ENCODE data around the gene SLC15A3. TPM values are rescaled to one million over a fixed set of nuclear protein-coding genes. Genes with fewer than 3 reads are reported as not detected.

Gene SLC15A3
- total RNA-seq, 1 donor from 2014 or later: 21.5 TPM

DNA sequence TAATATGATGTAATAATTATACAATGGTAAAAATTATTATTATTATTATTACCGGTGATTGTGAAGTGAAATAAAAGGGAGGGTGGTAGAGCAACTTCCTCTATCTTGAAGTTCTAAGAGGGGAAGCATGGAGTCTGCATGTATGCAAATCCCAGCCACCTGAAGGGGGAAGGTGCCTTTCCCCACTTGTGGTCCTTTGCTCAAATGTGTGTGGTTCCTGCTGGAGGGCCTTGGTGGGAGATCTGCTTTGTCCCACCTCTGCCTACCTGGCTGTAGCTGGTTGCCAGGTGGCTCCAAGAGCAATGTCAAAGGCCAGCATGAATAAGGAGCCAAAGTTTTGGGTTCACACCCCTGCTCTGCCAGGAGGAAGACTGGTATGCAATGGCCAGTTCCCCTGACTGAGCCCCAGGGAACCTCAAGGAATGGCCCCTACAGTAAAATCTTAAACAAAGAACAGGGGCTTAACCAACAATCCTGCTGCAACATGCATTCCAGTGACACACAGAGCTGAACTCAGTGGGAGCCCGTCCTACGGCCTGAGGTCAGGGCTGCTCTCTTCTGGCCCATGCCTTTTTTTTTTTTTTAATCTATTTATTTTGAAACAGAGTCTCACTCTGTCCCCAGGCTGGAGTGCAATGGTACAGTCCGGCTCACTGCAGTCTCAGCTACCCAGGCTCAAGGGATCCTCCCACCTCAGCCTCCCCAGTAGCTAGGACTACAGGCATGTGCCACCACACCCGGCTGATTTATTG lies 19.2 kb downstream of the SLC15A3 start:
- no peak for DNase-seq (ENCODE audit: extremely low read depth, low read depth, low spot score)

DNA sequence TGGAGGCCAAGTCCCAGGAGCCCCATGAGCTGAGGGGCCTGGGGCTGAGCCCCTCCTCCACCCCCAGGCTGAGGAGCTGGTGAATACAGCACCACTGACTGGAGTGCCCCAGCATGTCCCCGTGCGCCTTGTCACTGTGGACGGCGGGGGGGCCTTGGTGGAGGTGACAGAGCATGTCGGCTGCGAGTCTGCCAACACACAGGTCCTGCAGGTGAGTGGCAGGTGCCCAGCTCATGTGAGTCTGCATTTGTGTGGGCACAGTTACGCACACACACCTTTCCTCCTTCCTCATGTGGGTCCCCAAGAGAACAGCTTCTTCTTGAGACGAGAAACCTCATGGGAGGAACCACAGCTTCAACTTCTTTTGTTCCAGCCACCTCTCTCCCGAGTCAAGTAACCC lies 20.1 kb downstream of the SLC15A3 start:
- no peak for DNase-seq (ENCODE audit: extremely low read depth, low read depth, low spot score)

DNA sequence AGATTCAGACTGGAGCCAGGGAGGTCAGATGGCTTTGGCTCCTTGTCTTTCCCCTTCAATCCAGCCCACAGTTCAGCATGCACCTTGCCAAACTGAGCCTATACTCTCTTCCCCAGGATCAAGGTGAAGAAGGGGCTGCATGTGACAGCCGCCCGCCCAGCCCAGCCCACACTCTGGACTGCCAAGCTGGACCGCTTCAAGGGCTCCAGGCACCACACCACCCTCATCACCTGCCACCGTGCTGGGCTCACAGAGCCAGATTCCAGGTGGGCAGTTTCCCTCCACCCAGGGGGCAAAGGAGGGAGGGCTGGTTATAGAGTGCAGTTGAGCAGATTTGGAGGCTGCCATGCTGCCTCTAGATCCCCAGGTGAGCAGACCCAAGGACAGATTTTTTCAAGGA lies 21.6 kb downstream of the SLC15A3 start:
- no peak for DNase-seq (ENCODE audit: extremely low read depth, low read depth, low spot score)

DNA sequence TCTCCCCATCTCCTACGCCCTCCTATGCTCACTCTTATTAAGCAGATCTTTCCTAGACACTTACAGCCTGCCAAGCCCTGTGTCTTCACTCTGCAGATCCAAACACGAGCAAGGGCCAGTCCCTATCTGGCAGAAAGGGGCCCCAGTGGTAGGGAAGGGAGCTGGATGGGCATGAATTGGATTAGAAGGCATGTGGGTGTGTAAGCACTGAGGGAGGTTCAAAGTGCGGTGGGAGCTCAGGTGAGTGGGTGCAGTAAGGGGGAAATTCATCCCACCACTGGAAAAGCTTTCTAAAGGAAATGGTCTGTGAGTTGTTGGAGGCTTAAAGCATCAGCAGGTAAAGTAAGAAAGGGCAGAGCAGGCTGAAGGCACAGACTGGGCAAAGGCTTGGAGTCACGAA lies 22.2 kb downstream of the SLC15A3 start:
- DNase-seq (ENCODE audit: extremely low read depth, low read depth, low spot score): no peak

DNA sequence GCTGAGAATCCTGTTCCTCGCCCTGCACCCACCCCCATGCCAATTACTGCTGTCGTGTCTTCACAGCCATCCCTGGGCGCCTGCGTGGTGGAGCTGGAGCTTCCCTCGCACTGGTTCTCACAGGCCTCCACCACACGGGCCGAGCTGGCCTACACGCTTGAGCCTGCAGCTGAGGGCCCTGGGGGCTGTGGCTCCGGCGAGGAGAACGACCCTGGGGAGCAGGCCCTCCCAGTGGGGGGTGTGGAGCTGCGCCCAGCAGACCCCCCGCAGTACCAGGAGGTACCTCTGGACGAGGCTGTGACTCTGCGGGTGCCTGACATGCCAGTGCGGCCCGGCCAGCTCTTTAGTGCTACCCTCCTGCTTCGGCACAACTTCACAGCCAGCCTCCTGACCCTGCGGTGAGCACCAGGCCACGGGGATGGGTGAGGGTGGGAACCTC lies 23.4 kb downstream of the SLC15A3 start:
- DNase-seq (ENCODE audit: extremely low read depth, low read depth, low spot score): no peak

DNA sequence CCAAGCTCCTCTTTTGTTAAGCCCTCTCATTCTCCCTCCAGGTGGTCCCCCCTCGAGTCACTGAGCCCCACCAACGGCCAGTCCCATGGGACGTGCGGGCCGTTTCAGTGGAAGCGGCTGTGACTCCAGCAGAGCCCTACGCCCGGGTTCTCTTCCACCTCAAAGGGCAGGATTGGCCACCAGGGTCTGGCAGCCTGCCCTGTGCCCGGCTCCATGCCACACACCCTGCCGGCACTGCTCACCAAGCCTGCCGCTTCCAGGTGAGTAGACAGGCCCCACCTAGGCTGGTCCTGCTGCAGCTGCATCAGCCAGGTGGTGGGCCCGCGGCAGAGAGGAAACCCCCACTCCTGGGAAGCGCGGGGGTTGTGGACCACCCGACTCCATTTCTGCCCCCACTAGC lies 24.4 kb downstream of the SLC15A3 start:
- DNase-seq (ENCODE audit: extremely low read depth, low read depth, low spot score): no peak

DNA sequence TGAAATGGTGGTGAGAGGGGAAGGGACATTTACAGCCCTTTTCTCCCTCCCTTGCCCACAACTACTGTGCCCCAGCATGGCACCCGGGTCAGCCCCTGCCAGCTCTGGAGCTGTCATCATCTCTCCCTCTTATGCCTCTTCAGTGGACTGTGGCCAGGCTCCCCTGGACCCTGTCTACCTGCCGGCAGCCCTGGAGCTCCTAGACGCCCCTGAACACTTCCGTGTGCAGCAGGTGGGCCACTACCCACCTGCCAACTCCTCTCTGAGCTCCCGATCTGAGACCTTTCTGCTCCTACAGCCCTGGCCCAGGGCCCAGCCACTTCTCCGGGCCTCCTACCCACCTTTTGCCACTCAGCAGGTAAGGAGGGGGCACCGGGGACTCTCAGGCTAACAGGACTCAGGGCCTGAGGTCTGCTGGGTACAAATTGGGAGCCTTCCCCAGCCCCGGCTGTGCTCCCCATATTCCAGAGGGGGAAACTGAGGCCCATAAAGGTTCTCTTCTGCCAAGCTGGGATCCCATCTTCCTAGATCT lies 24.8 kb downstream of the SLC15A3 start:
- no peak for DNase-seq (ENCODE audit: extremely low read depth, low read depth, low spot score)

DNA sequence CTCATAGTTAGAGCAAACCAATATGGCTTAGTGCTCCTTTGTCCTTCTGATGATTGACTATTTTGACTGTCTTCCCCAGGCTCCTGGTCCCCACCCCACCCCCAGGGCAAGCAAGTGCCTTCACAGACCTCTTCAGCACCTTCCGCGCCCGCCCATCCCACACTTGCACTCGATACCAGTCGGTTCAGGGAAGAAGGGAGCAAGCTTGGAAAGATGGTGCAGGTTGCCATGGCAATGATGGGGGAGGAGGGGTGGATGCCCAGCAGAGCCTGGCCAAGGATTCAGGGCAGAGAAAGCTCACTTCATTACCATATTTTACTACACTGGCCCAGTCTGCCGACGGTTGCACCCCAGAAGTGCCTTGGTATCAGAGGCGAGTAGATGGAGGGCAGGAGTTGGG lies 25.5 kb downstream of the SLC15A3 start:
- DNase-seq (ENCODE audit: extremely low read depth, low read depth, low spot score): no peak

DNA sequence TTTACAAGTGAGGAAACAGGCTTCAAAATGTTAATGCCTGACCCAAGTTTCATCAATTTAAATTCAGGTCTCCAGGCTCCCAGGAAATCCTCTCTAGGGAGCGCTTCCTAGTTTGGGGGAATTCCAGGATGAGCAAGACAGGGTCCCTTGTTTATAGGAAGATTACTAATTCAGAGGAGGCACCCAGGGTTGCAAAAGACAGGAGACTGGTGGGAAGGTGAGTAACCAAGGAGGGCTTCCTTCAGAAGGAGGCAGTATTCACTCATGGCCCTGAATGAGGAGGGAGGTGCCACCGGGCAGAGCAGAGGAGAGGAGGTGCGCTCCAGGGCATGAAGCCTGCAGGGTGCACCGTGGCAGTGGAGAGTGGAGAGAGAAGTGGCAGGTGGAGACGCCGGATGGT lies 26.1 kb downstream of the SLC15A3 start:
- DNase-seq (ENCODE audit: extremely low read depth, low read depth, low spot score): no peak

DNA sequence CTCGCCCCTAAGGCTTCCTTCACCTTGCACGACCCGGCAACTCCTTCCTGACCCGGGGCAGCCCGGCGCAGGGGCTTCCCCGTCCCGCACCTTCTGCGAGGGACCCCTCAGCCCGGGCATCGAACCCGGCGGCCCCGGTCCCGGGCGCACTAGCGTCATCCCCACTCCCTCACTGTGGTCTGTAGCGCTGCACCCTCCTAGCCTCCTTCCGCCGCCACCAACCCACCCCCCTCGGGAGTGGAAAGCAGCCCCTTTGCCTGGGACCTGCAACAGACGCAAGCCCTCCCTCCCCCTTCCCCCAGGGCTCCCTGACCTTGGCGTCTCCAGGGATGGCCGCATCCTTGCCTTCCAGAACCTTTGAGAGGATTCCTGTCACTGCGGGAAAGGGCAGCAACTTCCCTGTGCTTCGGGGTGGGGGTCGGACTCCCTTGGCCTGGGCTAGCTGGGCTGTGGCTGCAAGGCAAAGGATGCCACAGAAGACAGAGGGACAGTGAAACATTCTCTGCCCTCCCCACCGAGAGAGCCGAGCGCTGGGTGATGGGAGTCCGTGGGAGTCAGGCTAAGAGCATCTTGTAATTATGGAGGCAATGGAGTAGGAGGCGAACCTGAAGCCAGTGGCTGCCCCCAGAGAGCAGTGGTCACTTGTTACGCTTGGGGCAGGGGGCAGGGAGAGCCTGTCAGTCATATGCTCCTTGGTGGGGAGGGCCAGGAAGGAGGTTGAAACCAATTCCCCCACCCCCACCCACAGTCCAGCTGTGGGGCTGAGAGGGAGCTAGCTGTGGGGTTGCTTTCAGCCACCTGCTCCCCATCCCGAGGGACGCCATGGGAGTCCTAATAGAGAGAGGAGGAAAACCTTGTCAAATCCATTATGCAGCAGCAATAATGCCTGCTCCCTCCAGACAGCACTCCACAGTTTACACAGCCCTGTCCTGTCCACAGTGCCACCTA lies 26.8 kb downstream of the SLC15A3 start:
- no peak for DNase-seq (ENCODE audit: extremely low read depth, low read depth, low spot score)

DNA sequence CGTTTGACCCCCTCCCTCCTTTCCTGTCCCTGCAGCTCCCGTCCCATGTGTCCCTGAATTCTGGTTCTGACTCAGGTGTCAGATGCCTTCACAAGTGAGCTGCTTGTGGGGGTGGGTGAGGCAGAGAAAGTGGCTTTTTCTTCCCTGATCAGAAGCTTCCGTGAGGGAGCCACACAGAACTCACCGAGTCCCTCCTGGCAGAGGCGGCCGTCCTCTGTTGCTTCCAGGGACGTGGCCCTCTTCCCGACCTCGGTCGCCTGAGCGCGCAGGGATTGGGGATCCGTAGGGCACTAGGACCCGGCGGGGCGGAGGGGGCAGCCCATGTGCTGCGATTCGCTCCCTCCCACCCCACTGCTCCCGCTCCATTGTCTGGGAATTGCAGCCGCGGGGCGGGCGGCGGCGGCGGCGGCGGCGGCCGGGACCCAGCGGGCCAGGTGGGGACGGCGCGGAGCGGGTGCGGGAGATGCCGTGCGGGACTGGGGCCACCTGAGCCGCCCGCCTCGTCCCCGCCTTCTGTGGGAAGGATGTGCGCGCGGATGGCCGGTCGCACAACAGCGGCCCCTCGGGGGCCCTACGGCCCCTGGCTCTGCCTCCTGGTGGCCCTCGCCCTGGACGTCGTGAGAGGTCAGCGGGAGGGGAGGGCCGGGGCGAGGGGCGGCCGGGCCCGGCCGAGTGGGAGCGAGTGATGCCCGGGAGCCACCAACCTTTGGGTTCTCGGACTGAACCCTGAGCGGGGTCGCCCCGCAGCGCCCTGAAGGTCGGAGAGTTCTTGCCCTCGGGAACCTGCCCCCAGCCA lies 27.7 kb downstream of the SLC15A3 start, which contains the start of gene TMEM132A:
TSS of gene TMEM132A (plus strand) at position 351 of the 796 bp plus-strand sequence. CDS start at position 525, 174 bp downstream.
- no peak for DNase-seq (ENCODE audit: extremely low read depth, low read depth, low spot score)

DNA sequence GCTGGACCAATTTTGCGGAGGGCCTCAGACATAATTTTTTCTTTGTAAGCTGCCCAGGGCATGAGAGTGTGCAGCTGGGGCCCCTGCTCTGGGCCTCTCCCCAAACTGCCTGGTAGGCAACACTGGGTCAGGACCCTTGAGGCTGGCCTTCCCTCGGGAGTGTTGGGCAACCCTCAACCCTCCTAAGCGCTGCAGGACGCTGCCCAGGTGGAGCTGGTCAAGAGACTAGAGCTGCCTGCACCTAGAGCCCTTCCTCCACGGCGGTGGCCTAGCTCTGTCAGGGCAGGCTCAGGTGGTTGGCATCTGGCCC lies 28.2 kb downstream of the SLC15A3 start:
- no peak for DNase-seq (ENCODE audit: extremely low read depth, low read depth, low spot score)

DNA sequence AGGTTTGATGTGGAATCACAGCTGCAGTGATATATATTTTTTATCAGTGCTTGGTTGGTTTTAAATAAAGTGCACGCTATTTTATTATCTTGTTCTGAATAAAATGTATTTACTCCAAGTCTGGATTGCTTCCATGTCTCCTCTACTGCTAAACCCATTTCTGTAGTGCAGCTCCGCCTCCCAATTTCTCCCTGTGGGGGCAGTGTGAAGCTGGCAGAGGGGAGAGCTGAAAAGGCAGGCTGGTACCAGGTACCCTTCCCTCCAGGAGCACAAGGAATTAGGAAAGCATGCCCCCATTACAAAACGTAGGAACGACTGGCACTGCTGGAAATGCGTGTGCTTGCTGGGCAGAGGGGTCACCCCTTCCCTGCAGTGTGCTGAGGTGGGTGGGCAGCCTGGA lies 28.6 kb downstream of the SLC15A3 start:
- DNase-seq (ENCODE audit: extremely low read depth, low read depth, low spot score): no peak

DNA sequence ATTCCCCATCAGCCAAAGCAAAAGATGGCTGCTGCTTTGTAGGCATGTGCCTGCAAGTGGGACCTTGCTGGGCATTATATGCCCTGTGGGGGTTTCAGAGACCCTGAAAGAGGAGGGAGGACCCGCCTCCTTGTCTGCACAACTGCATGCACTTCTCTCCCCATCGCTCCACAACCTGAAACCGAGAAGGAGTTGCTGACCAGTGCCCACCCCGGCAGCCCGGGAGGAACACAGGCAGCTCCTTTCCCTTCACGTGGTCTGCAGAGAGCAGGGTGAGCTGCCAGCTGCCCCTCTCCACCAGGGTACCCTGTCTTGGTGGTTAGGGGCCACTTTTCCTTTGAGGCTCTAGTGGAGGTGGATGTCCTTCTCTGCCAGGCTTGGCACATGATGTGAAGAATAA lies 29.1 kb downstream of the SLC15A3 start:
- no peak for DNase-seq (ENCODE audit: extremely low read depth, low read depth, low spot score)

DNA sequence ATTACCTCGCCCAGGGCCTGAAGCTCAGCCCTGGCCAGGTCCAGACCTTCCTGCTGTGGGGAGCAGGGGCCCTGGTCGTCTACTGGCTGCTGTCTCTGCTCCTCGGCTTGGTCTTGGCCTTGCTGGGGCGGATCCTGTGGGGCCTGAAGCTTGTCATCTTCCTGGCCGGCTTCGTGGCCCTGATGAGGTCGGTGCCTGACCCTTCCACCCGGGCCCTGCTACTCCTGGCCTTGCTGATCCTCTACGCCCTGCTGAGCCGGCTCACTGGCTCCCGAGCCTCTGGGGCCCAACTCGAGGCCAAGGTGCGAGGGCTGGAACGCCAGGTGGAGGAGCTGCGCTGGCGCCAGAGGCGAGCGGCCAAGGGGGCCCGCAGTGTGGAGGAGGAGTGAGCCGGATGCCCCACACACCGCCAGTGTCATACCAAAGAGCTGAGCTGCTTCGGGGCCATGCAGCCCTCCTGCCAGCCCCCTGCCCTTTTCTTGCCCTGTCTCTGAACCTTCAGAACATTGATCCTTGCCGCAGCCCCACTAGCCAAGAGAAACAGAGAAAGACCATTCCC lies 30.1 kb downstream of the SLC15A3 start:
- no peak for DNase-seq (ENCODE audit: extremely low read depth, low read depth, low spot score)

DNA sequence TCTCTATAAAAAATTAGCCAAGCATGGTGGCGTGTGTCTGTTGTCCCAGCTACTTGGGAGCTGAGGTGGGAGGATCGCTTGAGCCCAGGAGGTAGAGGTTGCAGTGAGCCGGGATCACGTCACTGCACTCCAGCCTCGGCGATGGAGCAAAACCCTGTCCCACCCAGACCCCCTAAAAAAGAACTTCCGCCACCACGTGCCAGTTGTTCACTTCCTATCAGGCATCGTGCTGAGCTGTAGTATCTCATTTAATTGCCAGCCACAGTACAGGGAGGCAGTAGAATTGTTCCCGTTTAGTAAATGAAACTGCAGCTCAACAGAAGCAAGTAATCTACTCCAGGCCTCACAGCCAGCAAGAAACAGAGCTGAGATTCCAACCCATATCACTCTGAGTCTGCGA lies 30.7 kb downstream of the SLC15A3 start:
- no peak for DNase-seq (ENCODE audit: extremely low read depth, low read depth, low spot score)

DNA sequence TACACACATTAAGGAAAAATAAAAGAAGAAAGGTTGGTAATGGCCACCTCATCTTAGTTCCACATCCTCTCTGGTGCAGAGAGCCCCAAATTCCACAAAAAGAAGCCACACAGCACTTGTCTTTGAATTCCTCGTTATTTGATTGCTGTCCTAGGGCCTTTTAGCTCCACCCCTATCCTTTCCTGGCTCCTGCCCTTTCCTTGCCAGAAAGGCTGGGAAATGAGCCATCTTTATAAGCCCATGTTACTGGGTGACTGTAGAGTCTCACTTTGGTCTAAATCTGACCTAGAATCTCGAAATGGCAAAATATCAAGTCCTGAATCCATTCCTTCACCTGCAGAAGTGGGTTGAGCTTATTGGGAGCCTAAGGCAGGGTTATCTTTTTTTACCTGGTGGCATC lies 32.0 kb downstream of the SLC15A3 start:
- DNase-seq (ENCODE audit: extremely low read depth, low read depth, low spot score): no peak

DNA sequence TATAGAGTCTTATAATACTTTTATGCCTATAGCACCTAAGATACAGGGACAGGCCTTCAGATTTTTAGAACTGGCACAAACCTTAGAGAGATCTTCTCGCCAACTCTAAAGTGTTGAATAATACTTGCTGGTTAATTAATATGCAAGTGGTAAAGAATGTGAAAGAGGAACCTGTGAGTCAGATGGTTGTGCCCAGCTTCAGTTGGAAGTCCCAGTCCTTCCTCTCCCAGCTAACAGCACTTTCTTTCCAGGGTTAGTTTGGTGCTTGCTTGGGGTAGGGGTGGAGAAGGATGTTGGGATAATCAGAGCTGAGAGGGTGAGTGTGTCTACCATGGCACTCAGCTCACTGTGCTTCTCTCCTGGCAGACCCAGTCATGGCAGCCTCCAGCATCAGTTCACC lies 32.7 kb downstream of the SLC15A3 start:
- DNase-seq (ENCODE audit: extremely low read depth, low read depth, low spot score): no peak

DNA sequence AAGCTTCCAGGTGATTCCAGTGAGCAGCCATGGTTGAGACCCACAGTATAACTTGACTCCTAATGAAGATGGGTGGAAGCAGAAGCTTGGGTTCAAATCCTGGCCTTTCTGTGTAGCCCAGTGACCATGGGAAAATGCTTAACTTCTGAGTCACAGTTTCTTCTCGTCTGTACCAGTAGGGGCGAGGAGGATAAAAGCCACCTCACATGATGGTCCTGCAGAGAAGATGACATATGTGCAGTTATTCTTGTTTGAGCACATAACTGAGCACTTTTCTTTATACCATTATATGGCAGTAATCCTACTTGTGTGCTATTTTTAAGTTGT lies 33.1 kb downstream of the SLC15A3 start:
- no peak for DNase-seq (ENCODE audit: extremely low read depth, low read depth, low spot score)

DNA sequence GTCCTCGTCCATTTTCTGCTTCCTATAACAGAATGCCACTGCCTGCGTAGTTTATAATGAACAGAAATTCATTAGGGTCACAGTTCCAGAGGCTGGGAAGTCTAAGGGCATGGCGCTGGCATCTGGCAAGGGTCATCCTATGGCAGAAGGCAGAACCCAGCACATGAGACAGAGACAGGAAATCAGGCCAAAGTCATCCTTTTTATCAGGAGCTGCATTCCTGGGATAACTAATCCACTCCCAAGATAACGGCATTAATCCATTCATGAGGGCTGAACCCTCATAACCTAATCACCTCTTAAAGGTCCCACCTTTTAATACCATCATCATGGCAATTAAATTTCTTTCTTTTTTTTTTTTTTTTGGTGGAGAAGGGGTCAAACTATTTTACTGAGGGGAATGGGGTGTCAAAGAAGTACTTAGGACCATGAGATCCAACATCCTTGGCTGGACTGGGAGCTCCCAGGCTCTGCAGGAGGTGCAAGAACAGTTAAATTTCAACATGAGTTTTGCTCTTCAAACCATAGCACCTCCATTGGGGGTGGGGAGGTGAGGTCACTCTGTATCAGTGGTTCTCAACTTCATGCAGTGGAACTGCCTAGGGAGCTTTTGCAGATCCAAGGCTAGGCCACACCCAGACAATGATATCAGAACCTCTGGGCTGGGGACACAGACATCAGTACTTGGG lies 33.6 kb downstream of the SLC15A3 start:
- DNase-seq (ENCODE audit: extremely low read depth, low read depth, low spot score): no peak

Data from glomerular endothelial cell (primary cell).